H1 (cell line): ENCODE results near the gene OR10A2. TPM values are rescaled to one million over a fixed set of nuclear protein-coding genes. Genes with fewer than 3 reads are reported as not detected.

Experiments
- CBX5 ChIP-seq: fragments of 300-800, 300-1000 bp; sonication (generic); IDR thresholded peaks from 2 replicates; pipeline ENCODE4 v1.7.1; 2016; ENCODE audit warnings: antibody characterized with exemption, low read length, low read depth
- HDAC2 ChIP-seq, 2 experiments: fragments of 300-600 bp in 1 of 2; sonication (generic) in 1 of 2; IDR thresholded peaks; 2 replicates each; pipeline ENCODE4 v1.6.1; 2011 to 2012; ENCODE audit warnings: low read depth in 2 of 2, low read length in 2 of 2, mild to moderate bottlenecking in 2 of 2, moderate library complexity in 2 of 2, borderline replicate concordance in 1 of 2, inconsistent platforms in 1 of 2
- polyA plus RNA-seq, 7 experiments: library from polyadenylated mRNA; depleted of rRNA in 3 of 7; stranded (reverse) in 5 of 7; unstranded in 2 of 7; fragments of >200 nt in 5 of 7; fragments of 200-250 nt in 2 of 7; gene quantifications; 1 replicate in 5 of 7; 2 replicates in 1 of 7; 4 replicates in 1 of 7; pipeline versions ENCODE4 v1.2.1 to v1.2.3, GENCODE V29; 2011 to 2013; ENCODE audit warnings: missing spikeins in 2 of 7, mixed read lengths in 2 of 7
- total RNA-seq: library from RNA; stranded (reverse); fragmentation: NEBNext Ultra II Directional; extraction: Animal tissue kit (Norgen Biotek cat#: 25700); gene quantifications from 2 replicates; pipeline ENCODE4 v1.2.1, GENCODE V29; 2021

Gene OR10A2
- total and polyA plus RNA-seq, 2 of the 8 experiments (the other 6 are each of a cell fraction or from before 2014, with no cell fraction given) = not detected

DNA sequence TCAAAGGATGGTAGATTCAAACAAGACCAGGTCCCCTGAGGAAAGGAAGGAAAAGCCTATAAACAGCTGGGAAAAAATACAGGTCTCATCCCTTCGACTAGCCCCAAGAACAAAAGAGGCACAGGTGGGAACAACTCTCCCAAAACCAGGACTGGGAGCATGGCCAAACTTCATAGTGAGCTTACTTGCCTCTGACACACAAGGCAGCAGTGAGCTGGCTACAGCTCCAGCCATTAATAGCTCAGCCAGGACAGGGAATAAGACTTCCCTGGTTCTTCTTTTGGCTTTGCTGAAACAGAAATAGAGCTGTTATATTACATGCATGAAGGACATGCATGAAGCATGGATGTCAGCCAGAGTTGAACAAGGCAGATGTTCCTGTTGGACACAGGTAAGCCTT is at the start of gene OR10A2 (continued):
- TF ChIP-seq HDAC2 (IDR thresholded peaks at IDR 0.05; ENCODE audit: borderline replicate concordance in 1 of 2, low read depth in 2 of 2, low read length in 2 of 2) (no peak), CBX5 (no peak)
